Uterus (tissue), 2 donors: ENCODE measurements around the gene VPS45.

Experiments used
- CTCF ChIP-seq, 4 experiments: fragments of 200-600 bp in 2 of 4; fragments of 450-650 bp in 2 of 4; sonication (generic) in 2 of 4; IDR thresholded peaks; one replicate each; pipeline ENCODE4 v1.5.1; 2016 to 2019; ENCODE audit warnings: antibody characterized with exemption in 4 of 4, mild to moderate bottlenecking in 2 of 4, moderate library complexity in 1 of 4
- POLR2A ChIP-seq, 2 donors: fragments of 450-650 bp; IDR thresholded peaks; one replicate each; pipeline ENCODE4 v1.6.1; 2016; ENCODE audit warnings: antibody characterized with exemption in 2 of 2, mild to moderate bottlenecking in 1 of 2, moderate library complexity in 1 of 2

GRCh38 chr1:150110116-150110515 is 42.5 kb downstream of the VPS45 start:
- no peak for TF ChIP-seq CTCF (IDR thresholded peaks at IDR 0.05)
- no peak for TF ChIP-seq POLR2A (IDR thresholded peaks at IDR 0.05)
